Right lobe of liver (tissue), 6 donors: ENCODE data around the gene SOS2. TPM values are rescaled to one million over a fixed set of nuclear protein-coding genes. Genes with fewer than 3 reads are reported as not detected.

Source experiments
- ATAC-seq, 4 donors: fragments of 200-7000 bp; cut with Tn5 transposase; one replicate each; pipeline ENCODE4 v1.9.1; 2020; ENCODE audit warnings: mild to moderate bottlenecking in 4 of 4, moderate library complexity in 4 of 4
- DNase-seq, 3 donors: peaks; one replicate each; pipeline ENCODE4 v3.0.0-alpha.2; 2020
- H3K27ac ChIP-seq, 3 donors: fragments of 200-600 bp; one replicate each; pipeline ENCODE4 v1.8.0; 2022
- H3K27me3 ChIP-seq, 2 donors: fragments of 200-600 bp; one replicate each; pipeline ENCODE4 v1.8.0; 2022
- H3K36me3 ChIP-seq, 4 donors: fragments of 200-600 bp; sonication (generic) in 1 of 4; one replicate each; pipeline versions ENCODE4 v1.5.1 to v1.8.0; 2017 to 2022; ENCODE audit warnings: control low read depth in 1 of 4
- H3K4me1 ChIP-seq, 4 donors: fragments of 200-600 bp; sonication (generic) in 1 of 4; one replicate each; pipeline versions ENCODE4 v1.5.1 to v1.8.0; 2017 to 2022; ENCODE audit warnings: control low read depth in 1 of 4
- H3K4me3 ChIP-seq, 3 donors: fragments of 200-600 bp; one replicate each; pipeline ENCODE4 v1.8.0; 2022
- H3K9me3 ChIP-seq, 4 donors: fragments of 200-600 bp; sonication (generic) in 1 of 4; one replicate each; pipeline versions ENCODE4 v1.5.1 to v1.8.0; 2017 to 2022; ENCODE audit warnings: control low read depth in 1 of 4
- POLR2A ChIP-seq: fragments of 450-650 bp; IDR thresholded peaks from one replicate; pipeline ENCODE4 v1.6.1; 2017; ENCODE audit warnings: antibody characterized with exemption, mild to moderate bottlenecking
- WGBS: methylation state at CpG from one replicate; pipeline ENCODE4 v1.1.6; 2018; ENCODE audit warnings: low coverage, low lambda C conversion rate; ENCODE audit not compliant: insufficient coverage; ENCODE audit errors: missing lambda C conversion rate; 5-methylcytosine and 5-hydroxymethylcytosine counted together
- intact Hi-C, 2 donors: fragments of 100-400 bp; cut with DNase I; formaldehyde crosslinking; loops; one replicate each; pipeline versions ENCODE4 v1.11.2 to v1.14.1; 2022
- total RNA-seq, 6 experiments: library from RNA; depleted of rRNA in 2 of 6; stranded (reverse); fragments of >200 nt in 2 of 6; fragmentation: NEBNext Ultra II Directional in 3 of 6; extraction: Animal tissue kit (Norgen Biotek cat#: 25700) in 3 of 6; gene quantifications; one replicate each; pipeline versions ENCODE4 v1.1.0 to v1.2.4, GENCODE V29; 2016 to 2023
- TF ChIP-seq, protein P1 (sequence below), 4 donors: fragments of 200-600 bp in 3 of 4; fragments of 450-650 bp in 1 of 4; IDR thresholded peaks; one replicate each; pipeline versions ENCODE4 v1.5.1 to v1.8.0; 2016 to 2022; ENCODE audit warnings: antibody characterized with exemption in 4 of 4, mild to moderate bottlenecking in 2 of 4
- donor health status: DM: no; HTN: yes; CAD: no.
- donor health status: DM: no; HTN: no; CAD: no.
- donor health status: DM: no; HTN: no; CAD: no.
- donor health status: DM: no; HTN: yes; CAD: no.
- donor health status: DM: no; HTN: yes; CAD: no.

The SOS2 gene
- total RNA-seq, 6 experiments from 2014 or later, result 9.0 to 12.4 (median 10.3) TPM

DNA sequence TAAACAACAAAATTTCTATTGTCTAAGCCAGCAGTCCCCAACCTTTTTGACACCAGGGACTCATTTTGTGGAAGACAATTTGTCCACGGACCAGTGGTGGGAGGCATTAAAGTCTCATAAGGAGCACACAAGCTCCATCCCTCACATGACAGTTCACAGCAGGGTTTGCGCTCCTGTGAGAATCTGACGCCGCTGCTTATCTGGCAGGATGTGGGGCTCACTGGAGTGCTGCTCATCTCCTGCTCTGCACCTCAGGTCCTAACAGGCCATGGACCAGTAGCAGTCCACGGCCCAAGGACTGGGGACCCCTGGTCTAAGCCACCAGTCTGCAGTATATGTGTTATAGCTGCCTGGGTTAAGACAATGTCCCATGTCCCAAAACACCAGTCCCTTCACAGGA, 142.2 kb downstream of the SOS2 start:
- ATAC-seq, result no peak

DNA sequence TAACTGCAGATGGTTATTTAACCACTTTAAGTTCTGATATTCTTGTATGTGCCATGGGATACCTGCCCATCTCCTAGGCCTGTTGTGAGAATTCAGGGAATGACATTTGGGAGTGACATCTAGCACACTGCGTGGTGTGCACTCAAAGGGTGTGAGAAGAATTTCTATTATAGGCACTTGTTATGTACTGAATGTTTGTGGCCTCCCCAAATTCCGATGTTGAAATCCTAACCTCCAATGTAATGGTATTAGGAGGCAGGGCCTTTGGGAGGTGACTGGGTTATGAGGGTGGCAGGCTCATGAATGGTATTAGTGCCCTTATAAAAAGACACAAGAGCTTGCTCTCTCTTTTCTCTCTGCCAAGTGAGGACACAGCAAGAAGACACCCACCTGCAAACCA, 142.6 kb downstream of the SOS2 start:
- intact Hi-C loops, result no loop called here
- no peaks in the 10 kb centered on the region for H3K4me1 ChIP-seq
- ATAC-seq (no peak), DNase-seq (no peak)
- no peaks in the 10 kb centered on the region for H3K36me3 ChIP-seq
- H3K27me3 ChIP-seq, result no peaks in the 10 kb centered on the region
- no peaks in the 10 kb centered on the region for H3K9me3 ChIP-seq
- TF ChIP-seq POLR2A, result no peak
- 100% methylated on average over 1 of the region's 2 CpGs for WGBS
- no peak overlapping the region for H3K4me3 ChIP-seq
- H3K27ac ChIP-seq, result no peak overlapping the region

More for the DNA sequence above, 142.2 kb downstream of the SOS2 start:
- Histone ChIP-seq H3K36me3 (no peaks in the 10 kb centered on the region), H3K4me1 (no peaks in the 10 kb centered on the region), H3K27ac (no peak overlapping the region), H3K27me3 (no peaks in the 10 kb centered on the region), H3K9me3 (no peaks in the 10 kb centered on the region), H3K4me3 (no peak overlapping the region)
- TF ChIP-seq, protein P1, sequence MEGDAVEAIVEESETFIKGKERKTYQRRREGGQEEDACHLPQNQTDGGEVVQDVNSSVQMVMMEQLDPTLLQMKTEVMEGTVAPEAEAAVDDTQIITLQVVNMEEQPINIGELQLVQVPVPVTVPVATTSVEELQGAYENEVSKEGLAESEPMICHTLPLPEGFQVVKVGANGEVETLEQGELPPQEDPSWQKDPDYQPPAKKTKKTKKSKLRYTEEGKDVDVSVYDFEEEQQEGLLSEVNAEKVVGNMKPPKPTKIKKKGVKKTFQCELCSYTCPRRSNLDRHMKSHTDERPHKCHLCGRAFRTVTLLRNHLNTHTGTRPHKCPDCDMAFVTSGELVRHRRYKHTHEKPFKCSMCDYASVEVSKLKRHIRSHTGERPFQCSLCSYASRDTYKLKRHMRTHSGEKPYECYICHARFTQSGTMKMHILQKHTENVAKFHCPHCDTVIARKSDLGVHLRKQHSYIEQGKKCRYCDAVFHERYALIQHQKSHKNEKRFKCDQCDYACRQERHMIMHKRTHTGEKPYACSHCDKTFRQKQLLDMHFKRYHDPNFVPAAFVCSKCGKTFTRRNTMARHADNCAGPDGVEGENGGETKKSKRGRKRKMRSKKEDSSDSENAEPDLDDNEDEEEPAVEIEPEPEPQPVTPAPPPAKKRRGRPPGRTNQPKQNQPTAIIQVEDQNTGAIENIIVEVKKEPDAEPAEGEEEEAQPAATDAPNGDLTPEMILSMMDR (IDR thresholded peaks at IDR 0.05), result no peak
- no peak for TF ChIP-seq POLR2A
- WGBS, result 96% methylated on average over 4 of the region's 5 CpGs
- no peak for DNase-seq
- intact Hi-C loops, result no loop called here

DNA sequence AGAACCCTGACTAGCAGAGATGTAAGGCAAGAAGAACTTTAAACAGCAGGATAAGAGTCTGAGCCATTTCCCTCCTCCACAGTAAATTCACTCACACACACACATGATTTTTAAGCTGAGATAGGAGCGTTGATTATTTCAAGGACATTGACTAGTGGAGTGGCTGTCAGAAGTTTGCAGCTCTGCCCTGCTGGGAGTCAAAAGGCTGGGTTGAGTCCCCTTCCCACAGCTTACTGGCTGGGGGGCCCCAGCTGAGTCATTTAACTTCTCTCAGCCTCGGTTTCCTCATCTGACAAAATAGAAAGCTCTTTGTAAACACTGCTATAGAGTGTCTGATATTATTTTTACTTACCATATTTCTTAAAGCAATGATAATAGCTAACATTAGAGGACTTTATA, 143.3 kb downstream of the SOS2 start:
- Histone ChIP-seq H3K4me3 (no peak overlapping the region), H3K27ac (no peak overlapping the region), H3K9me3 (no peaks in the 10 kb centered on the region), H3K27me3 (no peaks in the 10 kb centered on the region), H3K36me3 (no peaks in the 10 kb centered on the region), H3K4me1 (no peaks in the 10 kb centered on the region)
- ATAC-seq, result no peak
- no peak for DNase-seq
- intact Hi-C loops, result no loop called here
- 86% methylated on average over 2 of the region's 2 CpGs for WGBS
- TF ChIP-seq POLR2A, result no peak
- TF ChIP-seq, protein P1 (IDR thresholded peaks at IDR 0.05), result no peak

DNA sequence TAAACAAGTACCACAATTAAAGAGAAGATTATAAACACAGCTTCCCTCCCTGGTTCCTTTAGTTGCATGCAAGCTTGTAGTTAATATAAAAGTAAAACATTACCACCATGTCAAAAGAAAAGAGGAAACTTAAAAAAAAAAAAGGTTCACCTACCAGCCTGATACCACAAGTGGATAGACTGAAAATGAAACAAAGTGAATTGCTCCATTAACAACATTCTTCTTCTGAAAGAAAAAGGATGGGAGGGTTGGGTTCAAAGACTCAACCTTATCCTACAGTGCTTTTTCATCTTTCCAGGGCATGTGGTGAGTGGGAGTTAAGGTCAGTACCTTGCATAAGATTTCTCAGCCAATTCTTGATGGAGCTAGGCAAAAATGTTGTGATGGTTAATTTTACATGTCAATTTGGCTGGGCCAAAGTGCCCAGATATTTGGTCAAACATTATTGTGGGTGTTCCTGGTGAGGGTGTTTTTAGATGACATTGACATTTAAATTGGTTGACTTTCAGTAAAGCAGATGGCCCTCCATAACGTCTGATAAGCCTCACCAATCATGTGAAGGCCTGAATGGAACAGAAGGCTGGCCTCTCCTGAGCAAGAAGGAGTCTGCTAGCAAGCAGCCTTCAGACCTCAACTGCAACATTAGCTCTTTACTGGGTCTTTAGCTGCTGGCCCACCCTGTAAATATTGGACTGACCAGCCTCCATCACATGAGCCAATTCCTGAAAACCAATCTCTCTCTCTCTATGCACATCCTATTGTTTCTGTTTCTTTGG, 143.8 kb downstream of the SOS2 start:
- Histone ChIP-seq H3K27ac (no peak overlapping the region), H3K4me3 (no peak overlapping the region), H3K36me3 (no peaks in the 10 kb centered on the region), H3K4me1 (no peaks in the 10 kb centered on the region), H3K27me3 (no peaks in the 10 kb centered on the region), H3K9me3 (no peaks in the 10 kb centered on the region)
- TF ChIP-seq POLR2A, result no peak
- TF ChIP-seq, protein P1 (IDR thresholded peaks at IDR 0.05), result no peak
- ATAC-seq (no peak), DNase-seq (no peak)
- no CpG with 5 or more reads among the region's 1 CpG for WGBS
- intact Hi-C loops, result no loop called here

DNA sequence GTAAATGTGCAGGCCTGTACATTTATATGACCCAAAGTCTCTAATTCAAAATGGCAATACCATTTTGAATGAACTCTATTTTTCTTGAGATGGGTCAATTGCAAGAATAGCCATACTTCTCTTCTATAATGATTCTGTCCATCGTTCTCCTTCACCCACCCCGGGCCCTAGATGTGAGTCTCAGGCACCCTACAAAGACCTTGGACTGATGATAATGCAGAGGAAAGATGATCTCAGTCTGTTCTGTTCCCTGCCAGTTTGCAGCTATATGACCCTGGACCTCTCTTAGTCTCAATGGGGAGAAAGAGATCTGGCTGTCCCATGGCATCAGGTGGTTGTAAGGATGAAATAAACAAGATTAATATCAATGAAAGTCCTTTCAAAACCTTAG, 145.1 kb downstream of the SOS2 start:
- no peak for ATAC-seq
- 74% methylated on average over 2 of the region's 2 CpGs for WGBS

More for the DNA sequence above, 145.1 kb downstream of the SOS2 start:
- no peak overlapping the region for H3K27ac ChIP-seq
- H3K9me3 ChIP-seq, result no peaks in the 10 kb centered on the region
- TF ChIP-seq POLR2A, result no peak
- TF ChIP-seq, protein P1 (IDR thresholded peaks at IDR 0.05), result no peak
- H3K36me3 ChIP-seq, result no peaks in the 10 kb centered on the region
- no peak overlapping the region for H3K4me3 ChIP-seq
- no peaks in the 10 kb centered on the region for H3K4me1 ChIP-seq
- no peak for DNase-seq
- intact Hi-C loops, result no loop called here
- no peaks in the 10 kb centered on the region for H3K27me3 ChIP-seq
